ENCODE results near the gene CEP68. TPM values are rescaled to one million over a fixed set of nuclear protein-coding genes. Genes with fewer than 3 reads are reported as not detected.

The CEP68 gene
- total RNA-seq, 4 donors from 2014 or later: 17.5 to 53.4 (median 27.6) TPM

- no peak for DNase-seq (ENCODE audit: low spot score in 2 of 2)
Observed at GRCh38 chr2:65079017-65079416, 22.8 kb downstream of the CEP68 start.

GRCh38 chr2:65081232-65081685, 25.0 kb downstream of the CEP68 start:
- TF ChIP-seq POLR2A (IDR thresholded peaks at IDR 0.05) (no peak), EP300 (IDR thresholded peaks at IDR 0.05) (no peak), POLR2AphosphoS5 (IDR thresholded peaks at IDR 0.05) (no peak), CTCF (IDR thresholded peaks at IDR 0.05) (no peak)
- DNase-seq (ENCODE audit: low spot score in 2 of 2): no peak
- WGBS: 74% methylated on average over 4 of the region's 4 CpGs
- Histone ChIP-seq H3K9me3 (no peaks in the 10 kb centered on the region), H3K27me3 (no peaks in the 10 kb centered on the region), H3K4me1 (peaks cover 17% of the 10 kb centered on the region), H3K36me3 (peaks cover 92% of the 10 kb centered on the region), H3K4me3 (no peak overlapping the region), H3K27ac (no peak overlapping the region)

More at GRCh38 chr2:65079017-65079416, 22.8 kb downstream of the CEP68 start:
- no peaks in the 10 kb centered on the region for H3K27me3 ChIP-seq
- TF ChIP-seq CTCF (IDR thresholded peaks at IDR 0.05) (no peak), EP300 (IDR thresholded peaks at IDR 0.05) (no peak), POLR2AphosphoS5 (IDR thresholded peaks at IDR 0.05) (no peak), POLR2A (IDR thresholded peaks at IDR 0.05) (no peak)
- no peaks in the 10 kb centered on the region for H3K9me3 ChIP-seq
- 88% methylated on average over 5 of the region's 6 CpGs for WGBS
- H3K36me3 ChIP-seq: peaks cover 84% of the 10 kb centered on the region
- H3K4me3 ChIP-seq: no peak overlapping the region
- H3K27ac ChIP-seq: no peak overlapping the region
- H3K4me1 ChIP-seq: peaks cover 29% of the 10 kb centered on the region

- WGBS: 98% methylated on average over 3 of the region's 3 CpGs
- Histone ChIP-seq H3K36me3 (peaks cover 86% of the 10 kb centered on the region), H3K27ac (no peak overlapping the region), H3K4me1 (peaks cover 12% of the 10 kb centered on the region), H3K4me3 (no peak overlapping the region), H3K27me3 (no peaks in the 10 kb centered on the region), H3K9me3 (no peaks in the 10 kb centered on the region)
- TF ChIP-seq POLR2A (IDR thresholded peaks at IDR 0.05) (no peak), POLR2AphosphoS5 (IDR thresholded peaks at IDR 0.05) (no peak), EP300 (IDR thresholded peaks at IDR 0.05) (no peak), CTCF (IDR thresholded peaks at IDR 0.05) (no peak)
- DNase-seq (ENCODE audit: low spot score in 2 of 2): no peak
Observed at GRCh38 chr2:65085148-65085547, 28.9 kb downstream of the CEP68 start.

GRCh38 chr2:65092791-65093190, 36.6 kb downstream of the CEP68 start:
- TF ChIP-seq POLR2A (IDR thresholded peaks at IDR 0.05) (no peak), POLR2AphosphoS5 (IDR thresholded peaks at IDR 0.05) (no peak), EP300 (IDR thresholded peaks at IDR 0.05) (no peak), CTCF (IDR thresholded peaks at IDR 0.05) (no peak)
- no peak for DNase-seq (ENCODE audit: low spot score in 2 of 2)
- H3K9me3 ChIP-seq: no peaks in the 10 kb centered on the region
- H3K4me1 ChIP-seq: no peaks in the 10 kb centered on the region
- H3K36me3 ChIP-seq: peaks cover 75% of the 10 kb centered on the region
- H3K27ac ChIP-seq: no peak overlapping the region
- WGBS: 91% methylated on average over 4 of the region's 4 CpGs
- H3K4me3 ChIP-seq: no peak overlapping the region
- H3K27me3 ChIP-seq: no peaks in the 10 kb centered on the region

GRCh38 chr2:65093211-65093610, 37.0 kb downstream of the CEP68 start:
- H3K4me3 ChIP-seq: no peak overlapping the region
- H3K36me3 ChIP-seq: peaks cover 74% of the 10 kb centered on the region
- no peaks in the 10 kb centered on the region for H3K9me3 ChIP-seq
- TF ChIP-seq POLR2A (IDR thresholded peaks at IDR 0.05) (no peak), POLR2AphosphoS5 (IDR thresholded peaks at IDR 0.05) (no peak), EP300 (IDR thresholded peaks at IDR 0.05) (no peak), CTCF (IDR thresholded peaks at IDR 0.05) (no peak)
- DNase-seq (ENCODE audit: low spot score in 2 of 2): no peak
- H3K4me1 ChIP-seq: no peaks in the 10 kb centered on the region
- H3K27me3 ChIP-seq: no peaks in the 10 kb centered on the region
- no peak overlapping the region for H3K27ac ChIP-seq
